Spleen (tissue), 7 donors: ENCODE data around the gene SYNJ2.

Experiments used
- POLR2A ChIP-seq, 3 donors: fragments of 450-650 bp; IDR thresholded peaks; one replicate each; pipeline ENCODE4 v1.5.1; 2017; ENCODE audit warnings: antibody characterized with exemption in 3 of 3, mild to moderate bottlenecking in 1 of 3
- POLR2AphosphoS5 ChIP-seq, 3 donors: sonication (generic); formaldehyde crosslinking; IDR thresholded peaks; one replicate each; pipeline ENCODE4 v1.5.1; 2017; ENCODE audit warnings: antibody characterized with exemption in 3 of 3
- TF ChIP-seq, protein P1 (sequence below), 11 experiments: fragments of 200-600 bp in 7 of 11; fragments of 450-650 bp in 4 of 11; sonication (generic) in 4 of 11; IDR thresholded peaks in 8 of 11; conservative IDR thresholded peaks in 3 of 11; 1 replicate in 7 of 11; 2 replicates in 4 of 11; pipeline versions ENCODE4 v1.4.0 to v1.8.0; 2016 to 2021; ENCODE audit warnings: antibody characterized with exemption in 11 of 11, inconsistent platforms in 4 of 11, mild to moderate bottlenecking in 1 of 11
- donor health status: DM: no; HTN: no; CAD: no; lungs with moderate emphysema.
- donor health status: DM: no; HTN: no; CAD: no.
- donor health status: DM: no; HTN: no; CAD: no.

DNA sequence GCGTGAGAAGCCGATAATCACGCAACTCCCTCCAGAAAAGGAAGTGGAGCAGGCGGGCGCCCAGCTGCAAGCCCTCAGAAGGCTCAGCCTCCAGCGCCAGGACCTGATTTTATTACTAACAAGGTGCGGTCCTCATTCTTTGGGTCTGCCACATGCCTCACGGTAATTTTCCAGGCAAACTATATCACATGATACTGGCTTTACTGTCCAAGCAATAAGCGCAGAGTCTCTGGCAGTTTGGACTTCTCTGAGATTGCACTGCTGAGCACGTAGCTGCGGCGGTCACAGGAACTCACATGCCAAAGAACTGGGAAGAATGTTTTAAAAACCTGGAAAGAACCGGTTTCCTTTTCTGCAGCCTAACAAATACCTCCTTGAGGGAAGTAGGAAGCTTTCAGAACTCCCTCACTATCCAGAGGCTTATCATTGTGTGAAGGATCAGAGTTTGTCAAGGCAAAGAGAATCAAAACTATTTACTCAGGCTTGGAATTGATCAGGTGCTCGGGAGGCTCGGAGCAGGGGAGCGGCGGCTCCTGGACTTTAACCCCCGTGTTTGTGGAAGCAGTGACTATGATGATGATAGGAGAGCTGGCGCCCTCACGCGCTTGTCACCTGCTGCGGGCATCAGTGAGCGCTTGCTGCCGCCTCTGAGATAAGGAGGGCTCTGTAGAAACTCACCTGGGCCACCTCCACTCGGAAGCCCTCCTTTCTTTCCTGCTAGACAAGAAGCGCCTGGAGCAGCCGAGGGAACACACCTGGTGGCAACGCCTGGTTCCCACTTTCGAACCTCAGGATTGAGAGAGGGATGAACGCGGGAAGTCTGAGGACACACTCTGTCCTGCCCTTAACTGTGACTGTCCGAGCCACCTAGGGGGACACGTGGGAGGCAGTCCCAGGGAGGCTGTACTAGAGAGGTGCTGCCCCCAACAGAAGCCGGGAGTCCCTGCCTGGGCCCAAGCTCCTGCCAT, 27.2 kb upstream of the SYNJ2 start:
- TF ChIP-seq, protein P1, sequence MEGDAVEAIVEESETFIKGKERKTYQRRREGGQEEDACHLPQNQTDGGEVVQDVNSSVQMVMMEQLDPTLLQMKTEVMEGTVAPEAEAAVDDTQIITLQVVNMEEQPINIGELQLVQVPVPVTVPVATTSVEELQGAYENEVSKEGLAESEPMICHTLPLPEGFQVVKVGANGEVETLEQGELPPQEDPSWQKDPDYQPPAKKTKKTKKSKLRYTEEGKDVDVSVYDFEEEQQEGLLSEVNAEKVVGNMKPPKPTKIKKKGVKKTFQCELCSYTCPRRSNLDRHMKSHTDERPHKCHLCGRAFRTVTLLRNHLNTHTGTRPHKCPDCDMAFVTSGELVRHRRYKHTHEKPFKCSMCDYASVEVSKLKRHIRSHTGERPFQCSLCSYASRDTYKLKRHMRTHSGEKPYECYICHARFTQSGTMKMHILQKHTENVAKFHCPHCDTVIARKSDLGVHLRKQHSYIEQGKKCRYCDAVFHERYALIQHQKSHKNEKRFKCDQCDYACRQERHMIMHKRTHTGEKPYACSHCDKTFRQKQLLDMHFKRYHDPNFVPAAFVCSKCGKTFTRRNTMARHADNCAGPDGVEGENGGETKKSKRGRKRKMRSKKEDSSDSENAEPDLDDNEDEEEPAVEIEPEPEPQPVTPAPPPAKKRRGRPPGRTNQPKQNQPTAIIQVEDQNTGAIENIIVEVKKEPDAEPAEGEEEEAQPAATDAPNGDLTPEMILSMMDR (IDR thresholded peaks at IDR 0.05 in 8 of 11, conservative IDR thresholded peaks at IDR 0.05 in 3 of 11), result no peak
- TF ChIP-seq POLR2AphosphoS5 (IDR thresholded peaks at IDR 0.05) (no peak), POLR2A (IDR thresholded peaks at IDR 0.05) (no peak)
